HUES64 (cell line): ENCODE results near the gene RTCB. TPM values are rescaled to one million over a fixed set of nuclear protein-coding genes. Genes with fewer than 3 reads are reported as not detected.

Experiments
- H3K27ac ChIP-seq: 2 replicates; pipeline ENCODE4 v1.7.0; 2013; ENCODE audit warnings: low read depth, low read length, inconsistent platforms
- H3K27me3 ChIP-seq: 2 replicates; pipeline ENCODE4 v1.6.1; 2013; ENCODE audit warnings: mild to moderate bottlenecking, low read length; ENCODE audit not compliant: insufficient read depth
- H3K36me3 ChIP-seq: 2 replicates; pipeline ENCODE4 v1.6.1; 2013; ENCODE audit warnings: mild to moderate bottlenecking, low read length; ENCODE audit not compliant: insufficient read depth
- H3K4me1 ChIP-seq: 2 replicates; pipeline ENCODE4 v1.6.1; 2013; ENCODE audit warnings: mild to moderate bottlenecking, low read length, moderate library complexity; ENCODE audit not compliant: insufficient read depth
- H3K4me3 ChIP-seq: 2 replicates; pipeline ENCODE4 v1.5.1; 2013; ENCODE audit warnings: mild to moderate bottlenecking, low read length, moderate library complexity
- H3K9ac ChIP-seq: 2 replicates; pipeline ENCODE4 v1.6.1; 2013; ENCODE audit warnings: mild to moderate bottlenecking, low read depth, low read length
- H3K9me3 ChIP-seq: 2 replicates; pipeline ENCODE4 v1.6.1; 2013; ENCODE audit warnings: low read depth, low read length; ENCODE audit not compliant: insufficient read depth
- WGBS: fragments of 150-250, 120-280 bp; methylation state at CpG from one replicate; pipeline ENCODE4 v1.1.7; 2013; ENCODE audit warnings: missing lambda C conversion rate; 5-methylcytosine and 5-hydroxymethylcytosine counted together
- polyA plus RNA-seq, 2 experiments: library from polyadenylated mRNA; stranded (reverse); fragments of 50-300 nt; gene quantifications; one replicate each; pipeline ENCODE4 v1.2.3, GENCODE V29; 2013

Gene RTCB
- 77.2 TPM for polyA plus RNA-seq (2013, experiment 1 of 2)
- polyA plus RNA-seq (2013, experiment 2 of 2) = 80.8 TPM

GRCh38 chr22:32411829-32412592 lies at the start of gene RTCB:
Gene RTCB, minus strand, starts transcription at chr22:32412247. Its CDS starts 91 bp downstream, at chr22:32412156.
- Histone ChIP-seq H3K9me3 (no peaks in the 10 kb centered on the region), H3K4me3 (peak within 1 kb of the TSS; percentile 95), H3K27ac (peak within 1 kb of the TSS; percentile 54), H3K9ac (peak within 1 kb of the TSS; percentile 90), H3K27me3 (peaks cover 6% of the 10 kb centered on the region; the same call in 1 of the 2 replicates), H3K36me3 (peaks cover 31% of the 10 kb centered on the region), H3K4me1 (peaks cover 12% of the 10 kb centered on the region; the same call in 1 of the 2 replicates)
- 4% methylated on average over 39 of the region's 40 CpGs for WGBS

- no peaks in the 10 kb centered on the region for H3K4me1 ChIP-seq
- H3K4me3 ChIP-seq = no peak overlapping the region
- WGBS = 88% methylated on average over 4 of the region's 4 CpGs
- no peak overlapping the region for H3K27ac ChIP-seq
- no peak overlapping the region for H3K9ac ChIP-seq
- H3K9me3 ChIP-seq = no peaks in the 10 kb centered on the region
- H3K27me3 ChIP-seq = peaks cover 62% of the 10 kb centered on the region
- H3K36me3 ChIP-seq = no peaks in the 10 kb centered on the region
Observed at GRCh38 chr22:32457031-32457430, 45.0 kb upstream of the RTCB start.

GRCh38 chr22:32448980-32449379 lies 36.9 kb upstream of the RTCB start:
- Histone ChIP-seq H3K27me3 (peaks cover 17% of the 10 kb centered on the region), H3K27ac (no peak overlapping the region), H3K36me3 (no peaks in the 10 kb centered on the region), H3K4me3 (no peak overlapping the region), H3K9ac (no peak overlapping the region), H3K4me1 (no peaks in the 10 kb centered on the region), H3K9me3 (no peaks in the 10 kb centered on the region)
- WGBS = 82% methylated on average over 3 of the region's 4 CpGs

- Histone ChIP-seq H3K9ac (no peak overlapping the region), H3K27me3 (peaks cover 7% of the 10 kb centered on the region), H3K36me3 (no peaks in the 10 kb centered on the region), H3K4me3 (no peak overlapping the region), H3K9me3 (no peaks in the 10 kb centered on the region), H3K4me1 (no peaks in the 10 kb centered on the region), H3K27ac (no peak overlapping the region)
- 63% methylated on average over 1 of the region's 1 CpG for WGBS
Observed at GRCh38 chr22:32446321-32446720, 34.3 kb upstream of the RTCB start.

GRCh38 chr22:32444068-32444467 lies 32.0 kb upstream of the RTCB start:
- Histone ChIP-seq H3K27me3 (peaks cover 17% of the 10 kb centered on the region), H3K9me3 (no peaks in the 10 kb centered on the region)
- WGBS = 71% methylated on average over 6 of the region's 6 CpGs

GRCh38 chr22:32430352-32430751 lies 18.3 kb upstream of the RTCB start:
- Histone ChIP-seq H3K36me3 (no peaks in the 10 kb centered on the region), H3K4me3 (no peak overlapping the region), H3K27ac (no peak overlapping the region), H3K27me3 (peaks cover 30% of the 10 kb centered on the region), H3K9me3 (no peaks in the 10 kb centered on the region), H3K9ac (no peak overlapping the region), H3K4me1 (no peaks in the 10 kb centered on the region)
- 89% methylated on average over 1 of the region's 1 CpG for WGBS

More at GRCh38 chr22:32444068-32444467, 32.0 kb upstream of the RTCB start:
- Histone ChIP-seq H3K9ac (no peak overlapping the region), H3K36me3 (no peaks in the 10 kb centered on the region), H3K4me3 (no peak overlapping the region), H3K4me1 (no peaks in the 10 kb centered on the region), H3K27ac (no peak overlapping the region)

GRCh38 chr22:32426881-32427280 lies 14.8 kb upstream of the RTCB start:
- 95% methylated on average over 3 of the region's 4 CpGs for WGBS
- no peaks in the 10 kb centered on the region for H3K9me3 ChIP-seq

GRCh38 chr22:32423664-32424063 lies 11.6 kb upstream of the RTCB start:
- Histone ChIP-seq H3K9me3 (no peaks in the 10 kb centered on the region), H3K27ac (no peak overlapping the region), H3K27me3 (peaks cover 32% of the 10 kb centered on the region), H3K36me3 (no peaks in the 10 kb centered on the region), H3K4me1 (no peaks in the 10 kb centered on the region), H3K9ac (no peak overlapping the region), H3K4me3 (no peak overlapping the region)
- 87% methylated on average over 1 of the region's 1 CpG for WGBS

More at GRCh38 chr22:32426881-32427280, 14.8 kb upstream of the RTCB start:
- H3K9ac ChIP-seq = no peak overlapping the region
- no peaks in the 10 kb centered on the region for H3K4me1 ChIP-seq
- no peak overlapping the region for H3K4me3 ChIP-seq
- no peaks in the 10 kb centered on the region for H3K36me3 ChIP-seq
- H3K27ac ChIP-seq = no peak overlapping the region
- H3K27me3 ChIP-seq = peaks cover 20% of the 10 kb centered on the region

- H3K9me3 ChIP-seq = no peaks in the 10 kb centered on the region
- H3K36me3 ChIP-seq = no peaks in the 10 kb centered on the region
- H3K4me3 ChIP-seq = no peak overlapping the region
- H3K27me3 ChIP-seq = peaks cover 47% of the 10 kb centered on the region
- H3K4me1 ChIP-seq = no peaks in the 10 kb centered on the region
- no peak overlapping the region for H3K27ac ChIP-seq
- WGBS = 81% methylated on average over 4 of the region's 5 CpGs
- H3K9ac ChIP-seq = no peak overlapping the region
Observed at GRCh38 chr22:32422062-32422461, 10.0 kb upstream of the RTCB start.

GRCh38 chr22:32421484-32421883 lies 9.4 kb upstream of the RTCB start:
- Histone ChIP-seq H3K27me3 (peaks cover 51% of the 10 kb centered on the region), H3K9me3 (no peaks in the 10 kb centered on the region), H3K36me3 (no peaks in the 10 kb centered on the region), H3K4me1 (no peaks in the 10 kb centered on the region), H3K9ac (no peak overlapping the region), H3K27ac (no peak overlapping the region), H3K4me3 (no peak overlapping the region)
- 65% methylated on average over 2 of the region's 2 CpGs for WGBS

GRCh38 chr22:32417906-32418305 lies 5.9 kb upstream of the RTCB start:
- Histone ChIP-seq H3K9me3 (no peaks in the 10 kb centered on the region), H3K9ac (no peak overlapping the region), H3K27me3 (peaks cover 45% of the 10 kb centered on the region), H3K36me3 (no peaks in the 10 kb centered on the region), H3K27ac (no peak overlapping the region), H3K4me3 (no peak overlapping the region), H3K4me1 (no peaks in the 10 kb centered on the region)
- 83% methylated on average over 4 of the region's 4 CpGs for WGBS
